OCI-LY7 (cell line): ENCODE measurements around the gene WNT3A. TPM values are rescaled to one million over a fixed set of nuclear protein-coding genes. Genes with fewer than 3 reads are reported as not detected.

Experiments used
- BruUV-seq: library from RNA; stranded (reverse); fragments of 400-500 nt; replicated peaks from 2 replicates; lab custom pipeline; 2021; lab: Mats Ljungman, UMichigan
- CTCF ChIA-PET: fragments of 300-600 bp; sonication (Branson Sonifier 250); formaldehyde crosslinking; loops from one replicate; lab custom pipeline; 2022; ENCODE audit warnings: antibody characterized with exemption; ENCODE audit not compliant: unreplicated experiment; lab: Charles Lee
- POLR2A ChIA-PET: fragments of 300-600 bp; sonication (Branson Sonifier 250); formaldehyde crosslinking; loops from one replicate; lab custom pipeline; 2022; ENCODE audit warnings: antibody characterized with exemption; lab: Charles Lee
- DNase-seq: peaks from one replicate; pipeline ENCODE4 v3.0.0-alpha.2; 2015; ENCODE audit warnings: low spot score
- H2AFZ ChIP-seq: fragments of 200-600 bp; sonication (generic), shearing (Covaris generic); 2 replicates; pipeline ENCODE4 v1.6.1; 2014; ENCODE audit warnings: mild to moderate bottlenecking, antibody characterized with exemption, low read length, moderate library complexity
- H3K27ac ChIP-seq: fragments of 200-600 bp; sonication (generic); 2 replicates; pipeline ENCODE4 v1.5.1; 2014; ENCODE audit warnings: mixed run types, low read depth, mild to moderate bottlenecking, moderate library complexity, low read length, inconsistent platforms; ENCODE audit not compliant: poor library complexity, severe bottlenecking
- H3K36me3 ChIP-seq: fragments of 200-600 bp; sonication (generic); 2 replicates; pipeline ENCODE4 v1.6.1; 2014; ENCODE audit warnings: mild to moderate bottlenecking, antibody characterized with exemption, low read length, moderate library complexity, mixed read lengths; ENCODE audit not compliant: insufficient read depth
- H3K4me1 ChIP-seq: fragments of 200-600 bp; sonication (generic); 2 replicates; pipeline ENCODE4 v1.5.1; 2014; ENCODE audit warnings: mild to moderate bottlenecking, low read length; ENCODE audit not compliant: insufficient read depth, poor library complexity, severe bottlenecking
- H3K4me2 ChIP-seq: fragments of 200-600 bp; sonication (generic); 2 replicates; pipeline ENCODE4 v1.6.1; 2014; ENCODE audit warnings: mild to moderate bottlenecking, low read length
- H3K4me3 ChIP-seq: fragments of 200-600 bp; sonication (generic); 2 replicates; pipeline ENCODE4 v1.5.1; 2014; ENCODE audit warnings: mild to moderate bottlenecking, low read depth, low read length; ENCODE audit not compliant: poor library complexity, severe bottlenecking
- H3K79me2 ChIP-seq: fragments of 200-600 bp; sonication (generic); 2 replicates; pipeline ENCODE4 v1.6.1; 2016; ENCODE audit warnings: low read depth, mild to moderate bottlenecking, low read length, moderate library complexity, mixed read lengths; ENCODE audit not compliant: insufficient read depth
- H3K9me2 ChIP-seq: fragments of 200-600 bp; sonication (generic); 2 replicates; pipeline ENCODE4 v1.6.1; 2016; ENCODE audit warnings: mild to moderate bottlenecking, low read length, mixed read lengths; ENCODE audit not compliant: insufficient read depth
- H3K9me3 ChIP-seq: fragments of 200-600 bp; sonication (generic); 2 replicates; pipeline ENCODE4 v1.6.1; 2014; ENCODE audit warnings: mild to moderate bottlenecking, mixed run types, low read length, mixed read lengths
- H4K20me1 ChIP-seq: fragments of 200-600 bp; sonication (generic); 2 replicates; pipeline ENCODE4 v1.6.1; 2014; ENCODE audit warnings: mild to moderate bottlenecking, antibody characterized with exemption, low read length, moderate library complexity, mixed read lengths; ENCODE audit not compliant: insufficient read depth
- CTCF ChIP-seq: fragments of 200-600 bp; sonication (generic); conservative IDR thresholded peaks from 2 replicates; pipeline ENCODE4 v1.5.1; 2014; ENCODE audit warnings: mild to moderate bottlenecking, antibody characterized with exemption, low read length, moderate library complexity, mixed read lengths
- EZH2phosphoT487 ChIP-seq: fragments of 200-600 bp; sonication (generic); IDR thresholded peaks from 2 replicates; pipeline ENCODE4 v1.6.1; 2018; ENCODE audit warnings: low read depth, borderline replicate concordance, mild to moderate bottlenecking, mixed run types, antibody characterized with exemption, low read length, moderate library complexity, mixed read lengths
- intact Hi-C: fragments of 100-400 bp; cut with micrococcal nuclease; formaldehyde crosslinking; loops from one replicate; pipeline ENCODE4 v1.10.0; 2022; ENCODE audit not compliant: unreplicated experiment
- total RNA-seq, 2 experiments: library from RNA; depleted of rRNA in 1 of 2; stranded (reverse); fragments of >200 nt in 1 of 2; shearing (Covaris generic) in 1 of 2; gene quantifications; 2 replicates each; pipeline ENCODE4 v1.2.3, GENCODE V29; 2014 to 2022

The WNT3A gene
- total RNA-seq, 2 experiments from 2014 or later, result not detected

GRCh38 chr1:228104526-228105269 is 97.9 kb downstream of the WNT3A start:
- Histone ChIP-seq H3K4me2 (peak overlapping the region; percentile 74), H3K79me2 (peaks cover 8% of the 10 kb centered on the region), H3K9me3 (no peaks in the 10 kb centered on the region), H2AFZ (no peak overlapping the region), H4K20me1 (no peaks in the 10 kb centered on the region; the same call in 1 of the 2 replicates), H3K4me3 (no peak overlapping the region), H3K27ac (no peak overlapping the region), H3K36me3 (peaks cover 28% of the 10 kb centered on the region), H3K9me2 (no peaks in the 10 kb centered on the region), H3K4me1 (peaks cover 31% of the 10 kb centered on the region)
- no peak for DNase-seq
- TF ChIP-seq EZH2phosphoT487 (no peak), CTCF (no peak)
- ChIA-PET POLR2A (interaction anchor here (1.2 kb wide), 1 partner anchor 10 kb away, joined by 3 read pairs; no protein-coding TSS in a partner anchor), CTCF (no interaction called here)
- intact Hi-C loops, result no loop called here
- BruUV-seq, result no TSS peak

DNA sequence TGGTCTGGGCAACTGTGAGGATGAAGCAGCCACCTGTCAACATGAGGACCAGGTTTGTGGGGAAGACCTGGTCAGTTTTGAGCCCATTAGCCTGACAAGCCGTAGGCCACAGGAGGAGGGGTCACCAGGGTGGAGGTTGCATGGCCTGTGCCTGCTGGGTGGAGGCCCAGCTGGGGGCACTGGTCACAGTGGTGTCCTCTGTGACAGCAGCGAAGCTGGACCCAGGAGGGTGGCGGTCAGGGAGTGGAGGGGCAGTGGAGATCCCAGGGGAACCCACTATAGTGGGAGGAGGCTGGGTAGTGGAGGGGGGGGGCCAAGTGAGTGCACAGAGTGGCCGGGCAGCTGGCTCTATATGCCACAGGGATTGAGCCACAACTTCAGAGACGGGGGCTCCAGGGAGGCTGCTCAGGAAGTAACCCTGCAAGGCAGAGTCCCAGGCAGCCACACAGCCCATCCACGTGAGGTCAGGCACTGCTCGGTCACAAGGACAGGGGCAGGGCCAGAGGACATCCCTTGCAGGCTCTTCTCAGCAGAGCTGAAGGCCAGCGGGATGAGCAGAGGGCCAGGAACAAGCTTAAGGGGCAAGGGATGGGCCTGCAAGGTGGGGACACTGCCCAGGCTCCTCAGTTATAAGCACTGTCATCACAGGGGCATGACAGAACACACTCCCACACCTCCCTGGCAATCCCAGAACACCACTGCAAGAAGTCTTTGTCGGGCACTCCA is 98.6 kb downstream of the WNT3A start:
- ChIA-PET CTCF (no interaction called here), POLR2A (interaction anchor here (0.9 kb wide), 1 partner anchor 21 kb away, joined by 3 read pairs; no protein-coding TSS in a partner anchor)
- BruUV-seq, result no TSS peak

More for the DNA sequence above, 98.6 kb downstream of the WNT3A start:
- Histone ChIP-seq H3K27ac (no peak overlapping the region), H3K4me3 (no peak overlapping the region), H3K79me2 (peaks cover 8% of the 10 kb centered on the region), H3K4me1 (peaks cover 36% of the 10 kb centered on the region), H3K9me3 (no peaks in the 10 kb centered on the region), H3K9me2 (no peaks in the 10 kb centered on the region), H3K36me3 (peaks cover 21% of the 10 kb centered on the region; the same call in 1 of the 2 replicates), H3K4me2 (no peak overlapping the region), H4K20me1 (no peaks in the 10 kb centered on the region; the same call in 1 of the 2 replicates), H2AFZ (no peak overlapping the region)
- intact Hi-C loops, result no loop called here
- TF ChIP-seq CTCF, result no peak
- TF ChIP-seq EZH2phosphoT487, result no peak
- no peak for DNase-seq
